Fibroblast of mammary gland (primary cell): ENCODE data around the gene MFRP.

Experiments used
- DNase-seq: peaks from one replicate; pipeline ENCODE4 v3.0.0-alpha.2; 2010; ENCODE audit warnings: low read depth
- H3K4me3 ChIP-seq: 2 replicates; pipeline ENCODE4 v1.5.1; 2011; ENCODE audit warnings: low read depth, mild to moderate bottlenecking, low read length, moderate library complexity; ENCODE audit not compliant: control insufficient read depth
- TF ChIP-seq, protein P1 (sequence below): conservative IDR thresholded peaks from 2 replicates; pipeline ENCODE4 v1.5.1; 2011; ENCODE audit warnings: low read depth, low read length, inconsistent platforms; ENCODE audit not compliant: control insufficient read depth, insufficient read depth

MFRP gene

GRCh38 chr11:119356349-119357031, 10.0 kb upstream of the MFRP start:
- DNase-seq = peak; percentile 73
- TF ChIP-seq, protein P1, sequence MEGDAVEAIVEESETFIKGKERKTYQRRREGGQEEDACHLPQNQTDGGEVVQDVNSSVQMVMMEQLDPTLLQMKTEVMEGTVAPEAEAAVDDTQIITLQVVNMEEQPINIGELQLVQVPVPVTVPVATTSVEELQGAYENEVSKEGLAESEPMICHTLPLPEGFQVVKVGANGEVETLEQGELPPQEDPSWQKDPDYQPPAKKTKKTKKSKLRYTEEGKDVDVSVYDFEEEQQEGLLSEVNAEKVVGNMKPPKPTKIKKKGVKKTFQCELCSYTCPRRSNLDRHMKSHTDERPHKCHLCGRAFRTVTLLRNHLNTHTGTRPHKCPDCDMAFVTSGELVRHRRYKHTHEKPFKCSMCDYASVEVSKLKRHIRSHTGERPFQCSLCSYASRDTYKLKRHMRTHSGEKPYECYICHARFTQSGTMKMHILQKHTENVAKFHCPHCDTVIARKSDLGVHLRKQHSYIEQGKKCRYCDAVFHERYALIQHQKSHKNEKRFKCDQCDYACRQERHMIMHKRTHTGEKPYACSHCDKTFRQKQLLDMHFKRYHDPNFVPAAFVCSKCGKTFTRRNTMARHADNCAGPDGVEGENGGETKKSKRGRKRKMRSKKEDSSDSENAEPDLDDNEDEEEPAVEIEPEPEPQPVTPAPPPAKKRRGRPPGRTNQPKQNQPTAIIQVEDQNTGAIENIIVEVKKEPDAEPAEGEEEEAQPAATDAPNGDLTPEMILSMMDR = peak; percentile 62
- peak overlapping the region; percentile 61 for H3K4me3 ChIP-seq

DNA sequence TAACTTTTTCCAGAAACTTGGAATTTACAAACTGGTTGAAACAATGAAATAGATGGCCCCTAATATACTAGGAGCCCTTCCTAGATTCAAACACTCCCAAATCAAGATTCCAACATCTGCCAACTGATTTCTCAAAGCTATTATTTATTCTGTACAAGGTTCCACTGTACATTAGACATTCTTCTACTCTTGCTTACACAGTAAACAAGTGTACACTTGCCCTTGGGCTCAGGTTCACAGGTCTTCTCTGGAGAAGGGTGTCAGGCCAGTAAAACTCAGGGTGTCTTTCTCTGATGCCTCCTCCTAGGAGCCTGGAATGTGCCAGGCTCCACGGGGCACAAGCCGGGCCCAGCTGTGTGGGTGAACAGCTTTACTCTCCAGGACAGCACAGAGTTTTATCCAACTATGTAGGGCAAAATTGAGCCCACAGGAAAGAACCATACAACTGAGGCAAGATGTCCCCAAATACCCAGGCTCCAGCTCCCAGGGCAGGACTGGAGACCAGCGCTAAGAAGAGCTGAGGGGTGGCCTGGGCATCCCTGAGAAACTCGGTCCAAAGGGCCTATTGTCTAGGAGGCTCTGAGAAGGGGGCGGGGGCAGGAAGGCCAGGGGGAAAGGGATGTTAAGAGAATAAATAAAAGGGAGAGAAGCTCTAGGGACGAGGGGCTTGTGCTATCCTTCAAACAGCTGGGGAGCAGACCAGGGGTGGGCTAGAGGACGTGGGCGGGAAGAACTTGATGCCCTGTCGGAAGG, 8.8 kb upstream of the MFRP start:
- TF ChIP-seq, protein P1 = no peak
- DNase-seq = no peak

DNA sequence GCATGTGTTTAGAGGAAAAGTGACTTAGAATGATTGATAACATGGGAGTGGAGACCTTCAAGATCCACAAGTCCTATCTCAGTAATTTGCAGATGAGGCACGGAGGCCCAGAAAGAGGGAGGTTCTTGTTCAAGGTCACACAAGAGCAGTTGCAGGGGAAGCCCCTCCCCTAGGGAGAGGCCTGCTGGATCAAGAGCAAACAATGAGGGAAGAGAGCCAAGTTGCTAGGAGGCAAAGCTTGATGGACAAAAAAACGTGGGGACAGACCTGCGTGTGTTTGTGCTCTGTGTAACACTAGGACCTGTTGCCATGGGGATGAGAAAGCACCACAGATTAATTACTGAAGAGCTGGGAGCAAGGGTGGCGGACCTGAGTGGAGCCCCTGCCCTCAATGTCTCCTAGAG, 6.4 kb upstream of the MFRP start:
- no peak overlapping the region for H3K4me3 ChIP-seq
- TF ChIP-seq, protein P1 = no peak
- no peak for DNase-seq

More for the DNA sequence above, 8.8 kb upstream of the MFRP start:
- H3K4me3 ChIP-seq = no peak overlapping the region

GRCh38 chr11:119351232-119351631, 4.7 kb upstream of the MFRP start:
- no peak for DNase-seq
- TF ChIP-seq, protein P1 = no peak
- no peak overlapping the region for H3K4me3 ChIP-seq

GRCh38 chr11:119350302-119350701, 3.8 kb upstream of the MFRP start:
- no peak overlapping the region for H3K4me3 ChIP-seq
- DNase-seq = no peak
- TF ChIP-seq, protein P1 = no peak

- TF ChIP-seq, protein P1 = no peak
- DNase-seq = no peak
Measured at GRCh38 chr11:119347940-119348605, 1.6 kb upstream of the MFRP start.

More at GRCh38 chr11:119347940-119348605, 1.6 kb upstream of the MFRP start:
- H3K4me3 ChIP-seq = no peak overlapping the region
